ENCODE measurements around the gene MEI1.
A peak's percentile ranks its signal among the peaks of the same experiment; 100 is the strongest.

MEI1 gene

DNA sequence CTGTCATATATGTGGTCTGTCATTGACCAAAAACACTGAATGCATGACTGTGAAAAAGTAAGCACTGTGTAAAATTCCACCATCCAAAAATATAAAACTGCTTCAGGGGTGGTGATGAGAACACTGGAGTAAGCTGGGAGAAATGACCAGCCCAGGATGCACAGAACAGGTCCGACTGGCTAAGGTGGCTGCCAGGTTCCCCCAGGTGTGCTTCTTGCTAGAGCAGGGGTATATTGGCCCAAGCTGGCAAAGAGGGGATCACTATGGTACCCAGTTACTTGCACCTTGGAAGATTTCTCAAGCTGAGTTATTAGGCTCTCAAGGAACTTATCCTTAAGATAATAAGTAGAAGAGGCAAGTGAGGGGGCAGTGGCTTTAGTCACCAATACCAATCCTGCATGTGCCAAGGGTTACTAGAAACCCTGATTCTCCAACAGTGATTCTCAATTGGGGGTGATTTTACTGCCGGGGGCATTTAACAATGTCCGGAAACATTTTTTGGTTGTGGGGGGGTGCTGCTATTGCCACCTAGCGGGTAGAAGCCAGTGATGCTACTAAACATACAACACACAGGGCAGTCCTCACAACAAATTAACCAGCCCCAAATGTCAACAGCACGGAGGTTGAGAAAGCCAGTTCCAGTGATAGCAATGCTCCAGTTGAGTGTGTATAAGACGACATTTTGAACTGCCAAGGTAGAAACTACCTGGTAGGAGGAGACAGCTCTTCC is 26.4 kb upstream of the MEI1 start:
- Histone ChIP-seq H2AFZ (ENCODE audit: low read depth) (no peak overlapping the region), H3K36me3 (ENCODE audit: insufficient read depth) (no peaks in the 10 kb centered on the region), H3K4me1 (ENCODE audit: low read depth, poor library complexity, severe bottlenecking) (peaks cover 5% of the 10 kb centered on the region), H3K4me3 (IDR thresholded peaks at IDR 0.05; ENCODE audit: insufficient read depth, low read depth, low read length) (no peak overlapping the region), H4K20me1 (ENCODE audit: insufficient read depth) (no peaks in the 10 kb centered on the region), H3K79me2 (ENCODE audit: insufficient read depth, low read depth) (peaks cover under 1% of the 10 kb centered on the region; the same call in 1 of the 2 replicates), H3K9ac (no peak overlapping the region), H3K27ac (no peak overlapping the region), H3K27me3 (ENCODE audit: insufficient read depth, low read depth) (no peaks in the 10 kb centered on the region), H3K4me2 (no peak overlapping the region)
- TF ChIP-seq, protein P1, sequence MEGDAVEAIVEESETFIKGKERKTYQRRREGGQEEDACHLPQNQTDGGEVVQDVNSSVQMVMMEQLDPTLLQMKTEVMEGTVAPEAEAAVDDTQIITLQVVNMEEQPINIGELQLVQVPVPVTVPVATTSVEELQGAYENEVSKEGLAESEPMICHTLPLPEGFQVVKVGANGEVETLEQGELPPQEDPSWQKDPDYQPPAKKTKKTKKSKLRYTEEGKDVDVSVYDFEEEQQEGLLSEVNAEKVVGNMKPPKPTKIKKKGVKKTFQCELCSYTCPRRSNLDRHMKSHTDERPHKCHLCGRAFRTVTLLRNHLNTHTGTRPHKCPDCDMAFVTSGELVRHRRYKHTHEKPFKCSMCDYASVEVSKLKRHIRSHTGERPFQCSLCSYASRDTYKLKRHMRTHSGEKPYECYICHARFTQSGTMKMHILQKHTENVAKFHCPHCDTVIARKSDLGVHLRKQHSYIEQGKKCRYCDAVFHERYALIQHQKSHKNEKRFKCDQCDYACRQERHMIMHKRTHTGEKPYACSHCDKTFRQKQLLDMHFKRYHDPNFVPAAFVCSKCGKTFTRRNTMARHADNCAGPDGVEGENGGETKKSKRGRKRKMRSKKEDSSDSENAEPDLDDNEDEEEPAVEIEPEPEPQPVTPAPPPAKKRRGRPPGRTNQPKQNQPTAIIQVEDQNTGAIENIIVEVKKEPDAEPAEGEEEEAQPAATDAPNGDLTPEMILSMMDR (conservative IDR thresholded peaks at IDR 0.05; ENCODE audit: low read depth, low read length) = peak; percentile 50

DNA sequence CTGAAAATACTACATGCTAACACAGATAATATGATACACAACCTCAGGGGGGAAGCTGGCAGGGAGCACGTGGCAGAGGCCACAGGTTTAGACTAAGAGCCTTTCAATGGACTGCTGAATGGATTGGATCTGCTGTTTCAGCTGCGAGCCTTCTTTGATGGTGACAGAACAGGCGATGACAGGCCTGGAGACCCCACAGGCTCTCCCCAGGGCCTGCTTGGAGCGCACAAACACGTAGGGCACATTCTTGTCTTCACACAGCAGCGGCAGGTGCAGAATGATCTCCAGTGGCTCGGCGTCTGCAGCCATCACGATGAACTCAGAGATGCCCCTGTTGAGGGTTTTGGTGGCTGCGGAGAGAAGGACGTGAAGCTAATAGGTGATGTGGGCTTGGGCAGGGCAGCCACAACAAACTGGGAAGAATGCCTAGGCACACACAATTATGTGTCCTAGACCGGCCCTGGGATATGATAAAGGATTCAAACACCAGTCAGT is 24.4 kb upstream of the MEI1 start:
- no peak overlapping the region for H3K4me2 ChIP-seq
- H3K9ac ChIP-seq = no peak overlapping the region
- peaks cover 17% of the 10 kb centered on the region; the same call in 1 of the 2 replicates for H3K79me2 ChIP-seq (ENCODE audit: insufficient read depth, low read depth)
- H3K36me3 ChIP-seq (ENCODE audit: insufficient read depth) = no peaks in the 10 kb centered on the region
- H4K20me1 ChIP-seq (ENCODE audit: insufficient read depth) = 0 out of 2 replicates have a peak, but pooled peaks cover 1% of the 10 kb centered on the region
- H3K27ac ChIP-seq = no peak overlapping the region
- H3K4me1 ChIP-seq (ENCODE audit: low read depth, poor library complexity, severe bottlenecking) = no peaks in the 10 kb centered on the region
- H2AFZ ChIP-seq (ENCODE audit: low read depth) = no peak overlapping the region
- TF ChIP-seq, protein P1 (conservative IDR thresholded peaks at IDR 0.05; ENCODE audit: low read depth, low read length) = no peak
- no peak overlapping the region for H3K4me3 ChIP-seq (IDR thresholded peaks at IDR 0.05; ENCODE audit: insufficient read depth, low read depth, low read length)
- H3K27me3 ChIP-seq (ENCODE audit: insufficient read depth, low read depth) = no peaks in the 10 kb centered on the region

DNA sequence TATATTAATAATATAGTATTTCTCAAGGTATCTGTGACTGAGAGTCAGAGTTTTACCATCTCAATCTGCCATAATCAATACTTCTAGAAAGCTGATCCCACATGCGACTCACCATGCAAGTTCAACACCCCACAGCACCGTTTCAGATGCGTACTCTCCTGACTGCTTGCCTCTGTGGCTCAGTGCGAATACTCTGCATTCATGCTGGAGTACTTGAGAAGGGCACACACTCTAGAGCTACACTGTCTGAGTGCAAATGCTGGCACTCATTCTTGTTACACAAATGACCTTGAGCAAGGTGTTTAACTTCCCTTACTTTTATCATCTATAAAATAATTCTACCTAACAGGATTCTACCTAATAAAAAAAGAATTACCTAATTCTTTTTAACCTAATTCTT is 23.2 kb upstream of the MEI1 start:
- Histone ChIP-seq H3K4me2 (no peak overlapping the region), H3K4me1 (ENCODE audit: low read depth, poor library complexity, severe bottlenecking) (no peaks in the 10 kb centered on the region), H3K4me3 (IDR thresholded peaks at IDR 0.05; ENCODE audit: insufficient read depth, low read depth, low read length) (no peak overlapping the region), H4K20me1 (ENCODE audit: insufficient read depth) (0 out of 2 replicates have a peak, but pooled peaks cover 4% of the 10 kb centered on the region), H3K27me3 (ENCODE audit: insufficient read depth, low read depth) (no peaks in the 10 kb centered on the region), H3K36me3 (ENCODE audit: insufficient read depth) (no peaks in the 10 kb centered on the region), H2AFZ (ENCODE audit: low read depth) (no peak overlapping the region), H3K9ac (no peak overlapping the region), H3K27ac (no peak overlapping the region), H3K79me2 (ENCODE audit: insufficient read depth, low read depth) (peaks cover 29% of the 10 kb centered on the region; the same call in 1 of the 2 replicates)
- TF ChIP-seq, protein P1 (conservative IDR thresholded peaks at IDR 0.05; ENCODE audit: low read depth, low read length) = no peak

DNA sequence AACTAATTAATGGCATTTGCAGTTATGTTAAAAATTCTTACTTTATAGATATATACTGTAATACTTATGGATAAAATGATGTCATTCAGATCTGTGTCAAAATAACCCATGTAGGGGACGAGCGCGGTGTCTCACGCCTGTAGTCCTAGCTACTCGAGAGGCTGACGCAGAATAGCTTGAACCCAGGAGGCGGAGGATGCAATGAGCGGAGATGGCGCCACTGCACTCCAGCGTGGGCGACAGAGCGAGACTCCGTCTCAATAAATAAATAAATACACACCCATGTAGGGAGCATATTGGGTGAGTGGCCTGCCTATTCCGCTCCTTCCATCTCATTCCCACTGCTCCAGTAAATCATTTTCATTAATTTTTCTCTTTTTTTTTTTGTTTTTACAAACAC is 17.7 kb upstream of the MEI1 start:
- no peak overlapping the region for H3K9ac ChIP-seq
- H4K20me1 ChIP-seq (ENCODE audit: insufficient read depth) = peaks cover 4% of the 10 kb centered on the region
- peaks cover 84% of the 10 kb centered on the region for H3K79me2 ChIP-seq (ENCODE audit: insufficient read depth, low read depth)
- no peak overlapping the region for H3K4me3 ChIP-seq (IDR thresholded peaks at IDR 0.05; ENCODE audit: insufficient read depth, low read depth, low read length)
- H3K27ac ChIP-seq = no peak overlapping the region
- no peaks in the 10 kb centered on the region for H3K36me3 ChIP-seq (ENCODE audit: insufficient read depth)
- H3K4me1 ChIP-seq (ENCODE audit: low read depth, poor library complexity, severe bottlenecking) = peaks cover 3% of the 10 kb centered on the region
- no peaks in the 10 kb centered on the region for H3K27me3 ChIP-seq (ENCODE audit: insufficient read depth, low read depth)
- no peak overlapping the region for H3K4me2 ChIP-seq
- TF ChIP-seq, protein P1 (conservative IDR thresholded peaks at IDR 0.05; ENCODE audit: low read depth, low read length) = no peak
- no peak overlapping the region for H2AFZ ChIP-seq (ENCODE audit: low read depth)

Data from KMS-11 (cell line).